Heart left ventricle (tissue), 13 donors: Measurements from ENCODE around the gene USHBP1.
A peak's percentile ranks its signal among the peaks of the same experiment; 100 is the strongest.

Experiments
- POLR2A ChIP-seq, 2 donors: fragments of 450-650 bp; IDR thresholded peaks; one replicate each; pipeline ENCODE4 v1.6.1; 2017; ENCODE audit warnings: antibody characterized with exemption in 2 of 2, mild to moderate bottlenecking in 2 of 2, moderate library complexity in 2 of 2
- TF ChIP-seq, protein P1 (sequence below), 12 donors: fragments of 200-600 bp; sonication (generic) in 4 of 12; IDR thresholded peaks; one replicate each; pipeline versions ENCODE4 v1.5.0 to v1.8.0; 2018 to 2022; ENCODE audit warnings: antibody characterized with exemption in 12 of 12, mild to moderate bottlenecking in 5 of 12
- donor health status: ischemic (EF 13 %, LVEDD 7.1; RV severe dilation, severe dysfunction).
- donor health status: DM: no; HTN: yes; CAD: no.
- donor health status: DM: no; HTN: no; CAD: no.
- donor health status: ischemic (EF 25% LVEDD 6.9; RV normal size, moderate dysfunction).
- donor health status: ischemic (EF 25% LVEDD 5.7; RV mildly dilated, moderate dysfunction).
- donor health status: ischemic (EF 35%, LVEDD 5.7; RV mildly dilated, moderate dysfunction).
- donor health status: nonischemic (EF 11% LVEDD 7.7; RV severe dilation, severe dysfunction).
- donor health status: DM: yes; HTN: yes; CAD: no.
- donor health status: PGD.
- donor health status: ischemic (EF 29% LVEDD 5.4; RV normal size, mild dysfunction).
- donor health status: nonischemic (EF 23%, LVEDD 6.1; RV moderate dilation, normal function).

DNA sequence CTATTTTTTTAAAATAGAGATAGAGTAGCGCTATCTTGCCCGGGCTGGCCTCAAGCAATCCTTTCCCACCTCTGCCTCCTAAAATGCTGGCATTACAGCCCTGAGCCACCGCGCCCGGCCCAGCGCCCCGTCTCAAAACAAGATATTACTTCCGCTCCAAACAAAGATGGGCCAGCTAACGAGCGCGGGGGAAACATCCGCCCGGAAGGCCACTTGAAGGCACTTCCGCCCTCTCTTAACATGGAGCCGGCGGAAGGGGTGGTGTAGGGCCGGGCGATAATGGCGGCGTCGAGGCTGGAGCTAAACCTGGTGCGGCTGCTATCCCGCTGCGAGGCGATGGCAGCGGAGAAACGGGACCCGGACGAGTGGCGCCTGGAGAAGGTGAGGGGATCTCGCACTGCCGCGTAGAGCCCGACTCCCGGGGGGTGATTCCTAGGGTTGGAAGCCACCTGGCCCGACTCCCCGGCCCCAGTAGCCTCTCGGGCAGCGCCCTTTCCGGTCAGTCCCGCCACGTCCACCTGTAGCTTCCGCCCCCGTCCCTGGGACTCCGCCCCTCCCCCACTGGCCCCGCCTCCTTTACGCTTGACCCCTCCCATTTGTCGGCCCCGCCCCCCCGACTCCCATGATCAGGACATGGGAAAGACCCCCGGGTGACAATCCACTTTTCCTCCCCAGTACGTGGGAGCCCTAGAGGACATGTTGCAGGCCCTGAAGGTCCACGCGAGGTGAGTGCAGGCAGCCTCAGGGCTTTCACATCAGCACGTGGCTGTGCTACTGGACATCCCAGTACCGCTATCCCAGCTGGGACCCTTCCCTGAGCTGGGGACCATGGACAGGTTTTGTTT, 49.2 kb downstream of the USHBP1 start, which contains the start of gene USE1:
- TF ChIP-seq, protein P1, sequence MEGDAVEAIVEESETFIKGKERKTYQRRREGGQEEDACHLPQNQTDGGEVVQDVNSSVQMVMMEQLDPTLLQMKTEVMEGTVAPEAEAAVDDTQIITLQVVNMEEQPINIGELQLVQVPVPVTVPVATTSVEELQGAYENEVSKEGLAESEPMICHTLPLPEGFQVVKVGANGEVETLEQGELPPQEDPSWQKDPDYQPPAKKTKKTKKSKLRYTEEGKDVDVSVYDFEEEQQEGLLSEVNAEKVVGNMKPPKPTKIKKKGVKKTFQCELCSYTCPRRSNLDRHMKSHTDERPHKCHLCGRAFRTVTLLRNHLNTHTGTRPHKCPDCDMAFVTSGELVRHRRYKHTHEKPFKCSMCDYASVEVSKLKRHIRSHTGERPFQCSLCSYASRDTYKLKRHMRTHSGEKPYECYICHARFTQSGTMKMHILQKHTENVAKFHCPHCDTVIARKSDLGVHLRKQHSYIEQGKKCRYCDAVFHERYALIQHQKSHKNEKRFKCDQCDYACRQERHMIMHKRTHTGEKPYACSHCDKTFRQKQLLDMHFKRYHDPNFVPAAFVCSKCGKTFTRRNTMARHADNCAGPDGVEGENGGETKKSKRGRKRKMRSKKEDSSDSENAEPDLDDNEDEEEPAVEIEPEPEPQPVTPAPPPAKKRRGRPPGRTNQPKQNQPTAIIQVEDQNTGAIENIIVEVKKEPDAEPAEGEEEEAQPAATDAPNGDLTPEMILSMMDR (IDR thresholded peaks at IDR 0.05) = no peak
- TF ChIP-seq POLR2A (IDR thresholded peaks at IDR 0.05) = peak in 1 of 2 donors; percentile 55
